Measurements from ENCODE around the gene FBXW2.

FBXW2 gene

GRCh38 chr9:120714846-120715388 is 78.3 kb downstream of the FBXW2 start:
- DNase-seq (ENCODE audit: low read depth), result no peak

GRCh38 chr9:120714088-120714845 is 78.9 kb downstream of the FBXW2 start, which contains the start of gene MEGF9:
Gene MEGF9, minus strand, starts transcription at chr9:120714470. Its CDS starts 112 bp downstream, at chr9:120714358.
- DNase-seq (ENCODE audit: low read depth), result peak; percentile 95

GRCh38 chr9:120713257-120714087 is 79.7 kb downstream of the FBXW2 start:
- no peak for DNase-seq (ENCODE audit: low read depth)

GRCh38 chr9:120712539-120713031 is 80.6 kb downstream of the FBXW2 start:
- DNase-seq (ENCODE audit: low read depth), result no peak

- no peak for DNase-seq (ENCODE audit: low read depth)
Measured at GRCh38 chr9:120711841-120712538, 81.2 kb downstream of the FBXW2 start.

GRCh38 chr9:120711354-120711753 is 81.9 kb downstream of the FBXW2 start:
- DNase-seq (ENCODE audit: low read depth), result no peak

- DNase-seq (ENCODE audit: low read depth), result no peak
Measured at GRCh38 chr9:120710110-120710981, 82.9 kb downstream of the FBXW2 start.

- no peak for DNase-seq (ENCODE audit: low read depth)
Measured at GRCh38 chr9:120708526-120709224, 84.5 kb downstream of the FBXW2 start.

- DNase-seq (ENCODE audit: low read depth), result no peak
Measured at GRCh38 chr9:120707170-120707569, 86.0 kb downstream of the FBXW2 start.
